ENCODE data around the gene MAPK8IP2. TPM values are rescaled to one million over a fixed set of nuclear protein-coding genes. Genes with fewer than 3 reads are reported as not detected.

Gene MAPK8IP2
- total and polyA plus RNA-seq, 2 of the 4 experiments (the other 2 are of a cell fraction) = under 0.01 to 0.14 TPM

DNA sequence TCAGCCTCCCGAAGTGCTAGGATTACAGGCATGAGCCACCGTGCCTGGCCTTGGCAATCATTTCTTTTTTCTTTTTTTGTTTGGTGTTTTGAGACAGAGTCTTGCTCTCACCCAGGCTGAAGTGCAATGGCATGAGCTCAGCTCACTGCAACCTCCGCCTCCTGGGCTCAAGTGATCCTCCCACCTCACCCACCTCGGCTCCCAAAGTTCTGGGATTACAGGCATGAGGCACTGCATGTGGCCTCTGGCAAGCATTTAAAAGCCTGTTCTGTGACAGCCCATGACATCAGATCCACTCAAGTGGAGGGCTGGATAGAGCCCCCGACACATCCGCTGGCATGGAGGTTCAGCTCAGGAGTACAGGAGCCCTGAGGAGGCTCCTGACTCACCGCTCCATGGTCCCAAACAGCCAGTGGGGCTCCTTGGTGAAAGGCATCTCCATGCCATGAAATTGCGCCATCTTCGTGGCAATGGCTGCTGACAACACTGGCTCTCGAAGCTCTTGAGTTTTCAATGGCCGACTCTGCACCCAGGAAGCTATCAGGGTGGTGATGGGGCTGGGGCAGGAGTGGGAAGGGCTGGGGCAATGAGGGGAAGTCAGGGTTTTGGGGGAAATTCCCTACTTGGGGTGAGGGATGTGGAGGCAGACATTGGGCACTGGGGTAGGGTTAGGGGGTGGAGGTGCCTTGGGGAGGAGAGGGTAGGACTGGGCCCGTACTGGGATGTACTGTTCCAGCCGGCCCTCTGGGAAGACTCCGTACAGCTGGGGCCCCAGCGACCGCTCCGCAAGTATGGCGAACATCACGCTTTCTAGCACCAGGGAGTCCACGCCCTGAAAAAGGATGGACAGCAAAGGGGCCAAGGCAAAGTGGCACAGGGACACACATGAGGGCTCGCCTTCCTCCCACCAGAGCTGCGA lies 19.3 kb upstream of the MAPK8IP2 start:
- Histone ChIP-seq H2AK9ac (replicated peaks; ENCODE audit: low read depth, low read length, poor library complexity) (peak overlapping the region; percentile 93), H2BK120ac (ENCODE audit: low read depth, low read length) (no peak overlapping the region), H3K79me1 (ENCODE audit: low read depth in 1 of 2, low read length in 2 of 2) (peaks cover 18 to 39% of the 10 kb centered on the region in 2 experiments), H2BK5ac (ENCODE audit: low read depth, low read length, poor library complexity, severe bottlenecking) (no peak overlapping the region), H3K4me2 (ENCODE audit: low read depth, low read length) (peak overlapping the region; percentile 94), H3K18ac (ENCODE audit: low read depth, low read length) (no peak overlapping the region), H3K36me3 (ENCODE audit: control insufficient read depth, insufficient read depth, low read length) (peaks cover 4% of the 10 kb centered on the region; the same call in 1 of the 2 replicates), H2AK5ac (ENCODE audit: low read depth, low read length) (peak overlapping the region; percentile 81; the same call in 1 of the 2 replicates), H3K4me1 (ENCODE audit: control insufficient read depth, insufficient read depth, low read length) (peaks cover 17% of the 10 kb centered on the region), H2BK20ac (ENCODE audit: low read depth, low read length) (no peak overlapping the region), H3K23ac (ENCODE audit: low read depth, low read length) (peak overlapping the region; percentile 82), H3K9ac (ENCODE audit: low read depth, low read length) (peak overlapping the region; percentile 74), H4K91ac (ENCODE audit: insufficient read depth, low read depth, low read length) (0 out of 2 replicates have a peak overlapping the region, but pooled peaks have one; percentile 5), H3K56ac (ENCODE audit: extremely low read depth, insufficient read depth, low read length) (peak overlapping the region; percentile 35; the same call in 1 of the 2 replicates), H3K4ac (ENCODE audit: low read depth, low read length) (peak overlapping the region; percentile 71; the same call in 1 of the 2 replicates), H2BK15ac (ENCODE audit: low read depth, low read length) (no peak overlapping the region), H4K8ac (ENCODE audit: low read depth in 2 of 2, low read length in 2 of 2) (peak overlapping the region; percentile 68 to 84; a peak in 3 of 4 replicates), H4K5ac (ENCODE audit: low read depth, low read length) (peak overlapping the region; percentile 63), H3K14ac (replicated peaks; ENCODE audit: low read depth, low read length) (peak overlapping the region; percentile 86; the same call in 1 of the 2 replicates), H4K20me1 (ENCODE audit: insufficient read depth, low read length) (no peaks in the 10 kb centered on the region; the same call in 1 of the 2 replicates), H3K4me3 (ENCODE audit: insufficient read depth, low read depth, low read length) (peak overlapping the region; percentile 80), H3K9me1 (ENCODE audit: insufficient read depth, low read length) (peaks cover 28% of the 10 kb centered on the region), H3K27me3 (ENCODE audit: control insufficient read depth, insufficient read depth, low read length) (no peaks in the 10 kb centered on the region), H2AFZ (replicated peaks; ENCODE audit: low read length, poor library complexity) (no peak overlapping the region), H3K9me3 (ENCODE audit: control insufficient read depth, insufficient read depth, low read length) (no peaks in the 10 kb centered on the region), H3K27ac (ENCODE audit: insufficient read depth, low read length) (no peak overlapping the region)
- TF ChIP-seq CEBPB (IDR thresholded peaks at IDR 0.05; ENCODE audit: low read depth, low read length) (peak; percentile 53), CHD1 (IDR thresholded peaks at IDR 0.05; ENCODE audit: low read depth, low read length) (no peak)
- dilution Hi-C loops (cut with HindIII; ENCODE audit: low sequenced_read_pairs, unreplicated experiment) (no loop called here), in situ Hi-C loops (cut with MboI; ENCODE audit: low sequenced_read_pairs) (no loop called here), intact Hi-C loops (cut with micrococcal nuclease) (loop anchor here (5.0 kb wide), 1 partner anchor 54 kb away; the partner anchor contains the start of gene SCO2)
- ATAC-seq (ENCODE audit: low read depth) (no peak), DNase-seq (no peak)
- ChIA-PET POLR2A (ENCODE audit: unreplicated experiment) (no interaction called here), CTCF (interaction anchor here (1.0 kb wide), 1 partner anchor 55 kb away, joined by 4 read pairs; no protein-coding TSS in a partner anchor)
- BruUV-seq (replicated peaks) = no TSS peak
- WGBS, 2 experiments (ENCODE audit: extremely low coverage in 2 of 2, insufficient read length in 1 of 2) = 98% methylated on average over 7 of the region's 22 CpGs; no CpG with 5 or more reads in 1 of the 2 experiments
